Effector memory CD8-positive, alpha-beta T cell (primary cell): ENCODE data around the gene KDM7A.

Experiments used
- ATAC-seq: fragments of 150-1000 bp; cut with Tn5 transposase; replicated peaks from 2 replicates; pipeline ENCODE4 v1.10.0; 2021; ENCODE audit warnings: mild to moderate bottlenecking, moderate library complexity
- DNase-seq, 3 experiments: peaks; one replicate each; pipeline ENCODE4 v3.0.0; 2021
- H3K27ac Mint-ChIP-seq, 2 donors: one replicate each; pipeline ENCODE4 v1.8.0; 2022; ENCODE audit warnings: mild to moderate bottlenecking in 2 of 2, mixed read lengths in 2 of 2, moderate library complexity in 2 of 2
- H3K27me3 Mint-ChIP-seq, 2 donors: one replicate each; pipeline ENCODE4 v1.8.0; 2022; ENCODE audit warnings: mixed read lengths in 2 of 2
- H3K36me3 Mint-ChIP-seq: one replicate; pipeline ENCODE4 v1.8.0; 2022; ENCODE audit warnings: mild to moderate bottlenecking, moderate library complexity, mixed read lengths; ENCODE audit not compliant: insufficient read depth
- H3K4me1 Mint-ChIP-seq, 2 donors: one replicate each; pipeline ENCODE4 v1.8.0; 2022; ENCODE audit warnings: low read depth in 2 of 2, mixed read lengths in 2 of 2
- H3K4me3 Mint-ChIP-seq, 2 donors: one replicate each; pipeline ENCODE4 v1.8.0; 2022; ENCODE audit warnings: mild to moderate bottlenecking in 2 of 2, mixed read lengths in 2 of 2, moderate library complexity in 2 of 2
- H3K9me3 Mint-ChIP-seq, 2 donors: one replicate each; pipeline ENCODE4 v1.8.0; 2022; ENCODE audit warnings: mixed read lengths in 2 of 2

KDM7A gene

DNA sequence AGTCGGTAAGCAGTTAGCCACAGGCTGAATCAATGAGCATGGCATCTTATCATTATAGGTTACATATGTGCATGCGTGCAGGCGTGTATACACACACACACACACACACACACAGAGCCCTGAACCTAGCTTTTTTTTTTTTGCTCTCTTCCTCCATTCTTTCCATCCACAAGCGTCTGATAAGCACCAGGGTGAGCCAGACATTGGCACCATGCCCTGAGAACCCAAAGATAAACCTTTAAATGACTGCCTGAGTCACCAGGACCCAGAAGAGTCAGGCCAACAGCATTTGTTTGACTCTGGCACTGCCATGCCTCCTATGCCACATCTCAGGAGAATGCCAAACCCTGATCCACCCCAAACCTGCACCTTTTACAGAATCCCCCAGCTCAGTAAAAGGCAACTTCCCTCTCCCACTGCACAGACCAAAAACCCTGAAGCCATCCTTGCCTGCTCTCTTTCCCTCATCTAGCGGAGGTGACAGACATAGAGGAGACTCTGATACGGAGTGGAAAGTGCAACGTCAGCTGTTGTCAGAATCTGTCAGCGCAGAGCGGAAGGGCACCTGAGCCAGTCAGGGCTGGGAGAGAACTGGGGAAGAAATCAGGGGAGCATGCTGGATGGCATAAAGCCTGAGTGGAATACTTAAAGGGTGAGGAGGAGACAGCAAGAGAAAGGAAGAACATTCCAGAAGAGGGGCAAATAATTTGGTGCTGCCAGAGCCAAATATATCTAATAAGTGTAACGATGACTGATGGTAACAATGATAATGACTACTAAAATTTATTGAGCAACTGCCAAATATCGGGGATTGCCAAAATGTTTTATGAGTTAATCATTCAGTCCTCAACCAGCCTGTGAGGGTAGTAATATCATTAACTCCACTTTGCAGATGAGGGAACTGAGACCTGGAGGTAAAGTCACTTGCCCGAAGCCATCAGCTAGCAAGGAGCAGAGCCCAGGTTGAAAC, 117.2 kb downstream of the KDM7A start:
- Mint-ChIP-seq H3K27ac (peak overlapping the region; percentile 91 to 93), H3K36me3 (peaks cover 23% of the 10 kb centered on the region), H3K4me3 (peak overlapping the region; percentile 88 to 91), H3K27me3 (no peaks in the 10 kb centered on the region), H3K4me1 (peaks cover 55 to 78% of the 10 kb centered on the region in 2 donors), H3K9me3 (no peaks in the 10 kb centered on the region)
- no peak for ATAC-seq
- no peak for DNase-seq

DNA sequence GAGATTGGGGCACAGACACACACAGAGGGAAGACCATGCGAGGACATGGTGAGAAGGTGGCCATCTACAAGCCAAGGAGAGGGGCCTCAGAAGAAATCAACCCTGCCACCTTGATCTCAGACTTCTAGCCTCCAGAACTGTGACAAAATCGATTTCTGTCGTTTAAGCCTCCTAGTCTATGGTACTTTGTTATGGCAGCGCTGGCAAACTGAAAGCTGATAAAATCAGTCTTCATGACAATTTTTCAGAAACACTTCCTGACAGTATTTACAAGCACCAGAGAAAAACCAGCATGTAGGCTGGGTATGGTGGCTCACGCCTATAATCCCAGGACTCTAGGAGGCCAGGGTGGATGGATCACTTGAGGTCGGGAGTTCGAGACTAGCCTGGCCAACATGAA, 118.3 kb downstream of the KDM7A start:
- Mint-ChIP-seq H3K9me3 (no peaks in the 10 kb centered on the region), H3K27ac (peak overlapping the region; percentile 91 to 93), H3K36me3 (peaks cover 23% of the 10 kb centered on the region), H3K4me3 (peak overlapping the region in 1 of 2 donors; percentile 33), H3K4me1 (peaks cover 63 to 83% of the 10 kb centered on the region in 2 donors), H3K27me3 (no peaks in the 10 kb centered on the region)
- DNase-seq: no peak
- no peak for ATAC-seq

DNA sequence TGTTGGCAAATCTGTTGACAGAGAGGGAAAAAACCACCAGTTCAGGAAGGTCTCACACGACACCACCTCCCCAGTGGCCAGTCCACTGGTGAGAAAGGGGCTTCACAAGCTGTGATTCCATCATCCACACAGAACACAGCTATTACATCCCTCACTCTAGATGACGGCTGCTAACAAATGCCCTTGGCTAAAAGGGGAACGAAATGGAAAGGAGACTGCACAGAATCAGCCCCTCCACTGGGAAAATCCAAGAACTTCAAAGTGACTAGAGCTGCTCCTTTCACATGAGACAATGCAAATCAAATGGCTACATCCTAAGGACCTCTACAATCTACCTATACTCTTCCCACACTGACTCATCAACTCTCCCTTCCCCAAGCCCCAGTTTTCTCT, 119.6 kb downstream of the KDM7A start:
- Mint-ChIP-seq H3K36me3 (peaks cover 20% of the 10 kb centered on the region), H3K9me3 (no peaks in the 10 kb centered on the region), H3K4me1 (peaks cover 64 to 85% of the 10 kb centered on the region in 2 donors), H3K27me3 (no peaks in the 10 kb centered on the region), H3K27ac (peak overlapping the region in 1 of 2 donors; percentile 82), H3K4me3 (no peak overlapping the region)
- DNase-seq (no peak), ATAC-seq (no peak)

DNA sequence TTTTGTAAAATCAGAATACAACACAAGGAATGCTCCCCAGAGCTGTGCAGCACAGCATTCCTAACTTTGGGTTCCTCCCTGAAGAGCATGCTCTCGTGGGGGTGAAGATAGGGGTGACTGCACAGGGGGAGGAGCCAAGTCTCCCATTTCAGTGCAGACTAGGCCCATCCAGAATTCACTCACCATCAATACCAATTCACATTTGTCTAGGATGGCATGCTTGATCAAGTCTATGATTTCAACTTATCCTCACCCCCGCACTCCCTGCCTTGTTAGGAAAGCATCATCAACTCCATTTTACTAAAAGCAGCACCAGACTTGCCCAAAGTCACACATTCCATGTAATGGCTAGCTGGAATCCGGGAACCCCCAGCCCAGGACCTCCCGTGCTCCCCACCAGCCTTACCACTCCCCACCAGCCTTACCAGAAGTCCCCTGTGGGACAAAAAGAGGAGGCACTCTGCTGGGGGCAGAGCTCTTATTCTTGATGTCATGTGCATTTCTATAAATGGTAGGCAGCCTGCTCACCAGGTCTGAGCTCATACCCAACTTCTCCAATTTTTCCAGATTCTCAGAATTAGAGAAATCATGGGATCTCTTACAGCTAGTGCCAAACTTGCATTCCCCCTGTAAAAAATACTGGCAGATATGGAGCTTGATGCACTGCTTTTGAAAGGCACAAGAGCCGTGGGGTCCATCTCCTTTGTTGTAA, 120.2 kb downstream of the KDM7A start:
- Mint-ChIP-seq H3K4me1 (peaks cover 61 to 82% of the 10 kb centered on the region in 2 donors), H3K4me3 (peak overlapping the region in 1 of 2 donors; percentile 19), H3K36me3 (peaks cover 17% of the 10 kb centered on the region), H3K27me3 (no peaks in the 10 kb centered on the region), H3K9me3 (no peaks in the 10 kb centered on the region), H3K27ac (peak overlapping the region; percentile 50 to 82)
- ATAC-seq: no peak
- DNase-seq: no peak

DNA sequence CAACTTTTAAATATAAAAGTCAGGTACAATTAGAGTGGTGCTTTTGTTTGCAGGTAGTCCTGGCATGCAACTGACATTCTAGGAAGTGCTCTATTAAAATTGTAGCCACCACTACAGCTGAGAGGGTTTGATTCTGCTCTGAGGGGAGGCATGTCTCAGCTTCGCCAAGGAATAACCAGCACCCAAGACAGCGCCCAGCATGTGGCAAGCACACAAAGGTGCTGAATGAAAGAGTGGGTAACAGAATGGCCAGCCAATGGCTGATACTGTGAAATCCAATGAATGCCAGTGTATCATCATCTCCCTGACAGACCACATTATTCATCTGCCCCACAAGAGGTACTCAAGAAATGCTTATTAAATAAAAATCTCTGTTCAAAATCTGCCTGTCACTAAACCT, 121.0 kb downstream of the KDM7A start:
- Mint-ChIP-seq H3K9me3 (no peaks in the 10 kb centered on the region), H3K4me1 (peaks cover 54 to 76% of the 10 kb centered on the region in 2 donors), H3K36me3 (peaks cover 23% of the 10 kb centered on the region), H3K4me3 (no peak overlapping the region), H3K27ac (peak overlapping the region; percentile 77 to 90), H3K27me3 (no peaks in the 10 kb centered on the region)
- no peak for DNase-seq
- no peak for ATAC-seq

DNA sequence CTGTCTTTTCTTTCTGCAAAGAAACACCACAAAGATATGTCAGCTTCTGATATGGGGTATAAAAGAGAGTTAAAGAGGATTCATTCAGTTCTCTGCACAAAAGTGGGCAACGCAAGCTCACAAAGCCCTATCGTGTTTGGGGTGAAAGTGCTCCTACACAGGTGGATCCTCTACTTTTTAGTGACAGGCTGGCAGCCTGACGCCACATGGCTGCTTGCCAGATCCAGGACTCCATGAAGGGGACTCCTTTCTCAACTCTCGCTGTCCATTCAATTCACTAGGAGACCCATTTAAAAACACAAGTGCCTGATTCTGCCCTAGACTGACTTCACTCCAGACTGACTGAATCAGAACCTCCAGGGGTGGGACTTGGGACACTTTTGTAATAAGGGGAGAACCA, 122.0 kb downstream of the KDM7A start:
- H3K4me3 Mint-ChIP-seq: no peak overlapping the region
- no peaks in the 10 kb centered on the region for H3K27me3 Mint-ChIP-seq
- H3K9me3 Mint-ChIP-seq: no peaks in the 10 kb centered on the region
- peak overlapping the region; percentile 77 to 90 for H3K27ac Mint-ChIP-seq
- H3K36me3 Mint-ChIP-seq: peaks cover 24% of the 10 kb centered on the region
- H3K4me1 Mint-ChIP-seq: peaks cover 47 to 74% of the 10 kb centered on the region in 2 donors
- ATAC-seq (no peak), DNase-seq (no peak)

DNA sequence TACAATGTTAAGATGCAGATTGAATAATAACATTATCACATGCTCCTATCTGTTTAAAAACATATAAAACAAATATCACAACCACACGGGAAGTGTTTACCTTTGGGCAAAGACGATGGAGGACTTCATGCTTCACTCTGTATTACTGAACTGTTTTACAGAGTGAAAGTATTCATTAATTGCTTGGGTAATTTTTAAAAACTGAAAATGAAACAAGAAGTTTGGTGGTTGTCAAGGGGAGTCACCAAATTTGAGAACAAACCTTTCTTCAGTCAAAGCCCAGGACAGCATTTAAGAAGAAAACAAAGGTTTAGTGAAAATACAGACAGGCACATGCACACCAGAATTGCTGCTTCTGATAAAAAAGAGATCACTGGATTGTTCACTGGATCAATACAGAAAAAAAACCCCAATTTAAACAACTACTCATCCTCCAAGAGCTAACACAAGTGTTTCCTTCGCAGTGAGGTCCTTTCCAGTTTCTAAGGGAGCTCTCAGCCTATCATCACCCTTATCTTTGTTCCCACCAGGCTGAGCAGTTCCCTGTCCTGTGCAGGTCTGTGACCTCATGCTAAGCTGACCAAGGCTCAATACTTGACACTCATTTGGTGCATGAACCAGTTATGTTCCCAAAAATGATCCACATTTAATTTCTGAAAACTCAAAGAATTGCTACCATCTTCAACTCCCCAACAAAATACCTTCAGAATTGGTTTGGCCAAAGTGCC, 122.8 kb downstream of the KDM7A start:
- H3K4me3 Mint-ChIP-seq: peak overlapping the region; percentile 43 to 49
- H3K27me3 Mint-ChIP-seq: no peaks in the 10 kb centered on the region
- peaks cover 45 to 69% of the 10 kb centered on the region in 2 donors for H3K4me1 Mint-ChIP-seq
- peaks cover 24% of the 10 kb centered on the region for H3K36me3 Mint-ChIP-seq
- no peak for DNase-seq
- no peaks in the 10 kb centered on the region for H3K9me3 Mint-ChIP-seq
- ATAC-seq: peak; percentile 61
- peak overlapping the region; percentile 77 to 90 for H3K27ac Mint-ChIP-seq

DNA sequence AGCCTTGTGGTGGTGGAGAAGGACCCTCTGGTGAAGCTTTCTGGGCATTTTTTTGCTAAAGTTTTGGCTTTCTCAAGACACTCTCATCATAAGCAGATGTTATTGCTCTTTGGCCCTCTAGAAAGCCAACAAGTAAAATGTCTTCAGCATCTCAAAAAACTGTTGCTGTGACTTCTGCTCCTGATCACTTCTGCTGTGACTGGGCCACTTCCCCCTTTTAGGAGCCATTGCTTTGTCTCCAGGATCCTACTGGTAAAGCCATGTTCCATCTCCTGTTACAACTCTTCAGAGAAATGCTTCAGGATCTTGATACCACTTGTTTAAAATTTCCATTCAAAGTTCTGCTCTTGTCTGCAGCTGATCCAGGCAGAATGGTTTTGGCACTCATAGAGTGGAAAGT, 125.0 kb downstream of the KDM7A start:
- no peaks in the 10 kb centered on the region for H3K9me3 Mint-ChIP-seq
- H3K36me3 Mint-ChIP-seq: peaks cover 32% of the 10 kb centered on the region
- peaks cover 40 to 53% of the 10 kb centered on the region in 2 donors for H3K4me1 Mint-ChIP-seq
- H3K27ac Mint-ChIP-seq: peak overlapping the region in 1 of 2 donors; percentile 20
- no peak for ATAC-seq
- DNase-seq: no peak
- H3K4me3 Mint-ChIP-seq: no peak overlapping the region
- no peaks in the 10 kb centered on the region for H3K27me3 Mint-ChIP-seq

DNA sequence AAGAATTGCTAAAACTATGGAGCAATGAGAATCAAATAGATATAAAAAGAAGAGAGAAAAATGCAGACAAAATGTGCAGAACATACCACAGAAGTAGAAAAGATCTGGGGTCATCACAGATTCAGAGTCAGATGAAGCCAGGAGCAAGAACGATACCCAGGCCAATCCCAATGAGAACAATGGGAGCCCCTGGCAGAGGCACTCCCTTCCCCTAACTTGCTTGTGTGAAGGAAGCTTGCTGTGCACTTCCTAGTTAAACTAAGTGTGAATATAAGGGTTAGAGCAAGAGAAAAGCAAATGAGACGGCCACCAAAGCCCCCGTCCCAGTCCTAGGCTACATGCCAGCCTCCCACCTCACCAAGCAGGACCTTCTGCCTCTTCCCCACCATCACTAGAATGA, 126.7 kb downstream of the KDM7A start:
- peaks cover 40% of the 10 kb centered on the region for H3K36me3 Mint-ChIP-seq
- ATAC-seq: no peak
- H3K9me3 Mint-ChIP-seq: no peaks in the 10 kb centered on the region
- H3K27me3 Mint-ChIP-seq: no peaks in the 10 kb centered on the region
- H3K27ac Mint-ChIP-seq: peak overlapping the region in 1 of 2 donors; percentile 72
- H3K4me3 Mint-ChIP-seq: no peak overlapping the region
- no peak for DNase-seq
- peaks cover 27 to 40% of the 10 kb centered on the region in 2 donors for H3K4me1 Mint-ChIP-seq

DNA sequence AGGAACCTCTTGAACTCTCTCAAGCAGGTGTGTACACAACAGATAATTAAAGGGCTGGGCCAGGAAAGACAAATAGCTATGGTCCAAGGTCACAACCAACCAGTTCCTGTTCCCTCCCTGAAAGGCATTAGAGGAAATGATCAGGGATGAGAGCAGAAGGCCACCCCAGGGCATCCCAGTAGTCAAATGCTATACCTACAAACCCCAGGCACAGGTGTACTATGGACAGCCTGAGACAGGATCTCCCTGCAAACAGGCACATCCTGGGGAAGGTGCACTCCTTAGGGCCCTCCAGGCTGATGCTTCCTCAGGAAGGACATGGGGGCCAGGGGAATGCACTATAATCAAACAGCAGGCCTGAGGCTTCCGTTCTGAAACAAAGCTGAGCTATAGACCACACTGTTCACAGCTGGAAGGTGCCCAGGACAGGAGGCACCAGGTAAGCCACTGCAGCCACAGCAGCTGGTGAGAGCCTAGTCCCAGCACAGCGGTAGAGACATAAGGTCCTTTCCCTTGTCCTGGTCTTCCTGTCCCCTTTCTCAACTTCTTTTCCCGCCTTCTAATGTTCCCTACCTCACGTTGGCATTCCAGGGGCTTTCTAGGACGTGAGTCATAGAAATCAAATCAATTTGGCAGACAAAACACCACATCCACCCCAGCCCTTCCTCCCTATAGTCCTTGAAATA, 127.3 kb downstream of the KDM7A start:
- H3K9me3 Mint-ChIP-seq: no peaks in the 10 kb centered on the region
- peaks cover 21 to 34% of the 10 kb centered on the region in 2 donors for H3K4me1 Mint-ChIP-seq
- H3K27me3 Mint-ChIP-seq: no peaks in the 10 kb centered on the region
- H3K4me3 Mint-ChIP-seq: no peak overlapping the region
- peak overlapping the region; percentile 36 to 72 for H3K27ac Mint-ChIP-seq
- peaks cover 36% of the 10 kb centered on the region for H3K36me3 Mint-ChIP-seq
- no peak for DNase-seq
- no peak for ATAC-seq

DNA sequence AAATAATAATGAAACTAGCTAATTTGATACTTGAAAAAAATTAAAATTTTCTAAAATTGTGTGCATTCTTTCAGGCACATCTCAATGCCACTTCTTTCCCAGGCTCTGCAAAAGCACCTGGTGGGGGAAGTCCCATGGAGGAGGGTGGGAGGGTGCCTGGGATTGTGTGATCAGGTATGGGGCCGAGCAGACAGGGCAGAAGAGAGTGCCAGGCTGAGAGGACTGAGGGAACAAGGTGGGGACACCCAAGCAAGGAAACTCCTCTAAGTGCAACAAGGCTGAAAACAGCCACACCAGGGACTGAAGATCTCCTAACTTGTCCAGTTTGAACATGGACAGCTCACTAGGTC, 127.8 kb downstream of the KDM7A start:
- no peak for ATAC-seq
- Mint-ChIP-seq H3K4me3 (no peak overlapping the region), H3K36me3 (peaks cover 38% of the 10 kb centered on the region), H3K27me3 (no peaks in the 10 kb centered on the region), H3K9me3 (no peaks in the 10 kb centered on the region), H3K27ac (peak overlapping the region in 1 of 2 donors; percentile 36), H3K4me1 (peaks cover 16 to 29% of the 10 kb centered on the region in 2 donors)
- no peak for DNase-seq

DNA sequence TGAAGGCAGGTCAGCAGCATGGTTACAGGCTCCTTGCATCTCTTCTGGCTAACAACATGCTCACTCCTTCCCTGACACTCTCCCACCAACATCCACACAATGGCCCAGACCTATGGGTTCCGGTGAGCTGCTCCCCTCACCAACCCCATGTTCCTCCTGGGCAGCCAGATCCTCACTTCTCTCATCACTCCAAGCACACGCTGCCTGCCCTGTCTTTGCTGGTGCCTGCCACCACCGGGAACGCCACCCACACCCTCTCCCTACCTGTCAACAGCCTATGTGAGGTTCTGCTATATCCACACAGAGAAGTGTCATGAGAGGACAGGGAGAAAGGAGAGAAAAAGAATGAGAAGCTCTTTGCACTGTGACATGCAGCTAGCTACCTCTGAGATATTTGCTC, 128.6 kb downstream of the KDM7A start:
- H3K4me1 Mint-ChIP-seq: peaks cover 10 to 21% of the 10 kb centered on the region in 2 donors
- H3K36me3 Mint-ChIP-seq: peaks cover 46% of the 10 kb centered on the region
- no peak overlapping the region for H3K4me3 Mint-ChIP-seq
- ATAC-seq (no peak), DNase-seq (no peak)
- no peaks in the 10 kb centered on the region for H3K9me3 Mint-ChIP-seq
- H3K27ac Mint-ChIP-seq: peak overlapping the region; percentile 21 to 36
- no peaks in the 10 kb centered on the region for H3K27me3 Mint-ChIP-seq

DNA sequence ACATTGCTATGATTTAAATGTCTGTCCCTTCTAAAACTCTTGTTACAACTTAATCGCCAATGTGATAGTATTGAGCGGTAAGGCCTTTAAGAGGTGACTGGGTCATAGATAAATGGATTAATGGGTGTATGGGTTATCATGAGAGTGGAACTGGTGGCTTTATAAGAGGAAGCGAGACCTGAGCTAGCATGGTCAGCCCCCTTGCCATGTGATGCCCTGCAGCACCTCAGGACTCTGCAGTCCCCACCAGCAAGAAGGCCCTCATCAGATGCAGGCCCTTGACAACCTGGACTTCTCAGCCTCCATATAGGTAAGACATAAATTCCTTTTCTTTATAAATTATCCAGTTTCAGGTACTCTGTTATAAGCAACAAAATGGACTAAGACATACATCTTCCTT, 129.6 kb downstream of the KDM7A start:
- Mint-ChIP-seq H3K27me3 (no peaks in the 10 kb centered on the region), H3K36me3 (peaks cover 46% of the 10 kb centered on the region), H3K4me1 (peaks cover 8 to 17% of the 10 kb centered on the region in 2 donors), H3K4me3 (no peak overlapping the region), H3K9me3 (no peaks in the 10 kb centered on the region), H3K27ac (no peak overlapping the region)
- ATAC-seq: no peak
- no peak for DNase-seq
